H1 (cell line): ENCODE measurements around the gene STK40. TPM values are rescaled to one million over a fixed set of nuclear protein-coding genes. Genes with fewer than 3 reads are reported as not detected.

Experiments used
- CTCF ChIA-PET: fragments of 300-600 bp; sonication (Branson Sonifier 250); formaldehyde crosslinking; loops from one replicate; lab custom pipeline; 2021; ENCODE audit not compliant: partially characterized antibody; lab: Charles Lee
- POLR2A ChIA-PET: fragments of 300-600 bp; sonication (Branson Sonifier 250); formaldehyde crosslinking; loops from one replicate; lab custom pipeline; 2021; ENCODE audit warnings: inconsistent platforms; ENCODE audit not compliant: partially characterized antibody; lab: Charles Lee
- DNase-seq, 2 experiments: peaks; one replicate each; pipeline versions ENCODE4 v3.0.0 to v3.0.0-alpha.2; 2010 to 2022; ENCODE audit warnings: low spot score in 2 of 2, low read depth in 1 of 2, mixed read lengths in 1 of 2
- FAIRE-seq: peaks from 2 replicates; lab custom pipeline; 2011; peaks lifted over from hg19 to GRCh38; lab: Jason Lieb, UNC
- H2AFZ ChIP-seq: 2 replicates; pipeline ENCODE4 v1.8.1; 2012; ENCODE audit warnings: low read length, inconsistent platforms
- H2AK5ac ChIP-seq: 2 replicates; pipeline ENCODE4 v1.6.1; 2013; ENCODE audit warnings: low read depth, low read length
- H2BK120ac ChIP-seq: replicated peaks from 2 replicates; pipeline ENCODE3; 2013; ENCODE audit warnings: low read depth, low read length, inconsistent platforms
- H2BK12ac ChIP-seq: 2 replicates; pipeline ENCODE4 v1.6.1; 2013; ENCODE audit warnings: low read depth, low read length
- H2BK15ac ChIP-seq: 2 replicates; pipeline ENCODE4 v1.6.1; 2013; ENCODE audit warnings: low read length
- H2BK20ac ChIP-seq: 2 replicates; pipeline ENCODE4 v1.6.1; 2013; ENCODE audit warnings: low read length
- H2BK5ac ChIP-seq: 2 replicates; pipeline ENCODE4 v1.6.1; 2013; ENCODE audit warnings: low read depth, low read length
- H3K14ac ChIP-seq: 2 replicates; pipeline ENCODE4 v1.6.1; 2013; ENCODE audit warnings: inconsistent platforms; ENCODE audit not compliant: insufficient read length
- H3K18ac ChIP-seq: 2 replicates; pipeline ENCODE4 v1.6.1; 2013; ENCODE audit warnings: low read length; ENCODE audit errors: extremely low read depth
- H3K23ac ChIP-seq: 2 replicates; pipeline ENCODE4 v1.6.1; 2013; ENCODE audit warnings: inconsistent platforms; ENCODE audit not compliant: insufficient read length
- H3K23me2 ChIP-seq: 2 replicates; pipeline ENCODE4 v1.6.1; 2013; ENCODE audit warnings: low read depth, low read length
- H3K27ac ChIP-seq: 2 replicates; pipeline ENCODE4 v1.6.1; 2011; ENCODE audit warnings: low read depth, low read length, inconsistent platforms
- H3K27me3 ChIP-seq, 4 experiments: replicated peaks in 1 of 4; 1 replicate in 1 of 4; 2 replicates in 3 of 4; pipeline versions ENCODE4 v1.6.1 to v1.8.1; 2011 to 2013; ENCODE audit warnings: low read length in 3 of 4, mild to moderate bottlenecking in 3 of 4, inconsistent platforms in 2 of 4, mixed read lengths in 2 of 4, moderate library complexity in 1 of 4; ENCODE audit not compliant: control insufficient read depth in 3 of 4, insufficient read depth in 3 of 4; ENCODE audit errors: extremely low read depth in 1 of 4
- H3K36me3 ChIP-seq, 4 experiments: 2 replicates each; pipeline versions ENCODE4 v1.6.1 to v1.8.1; 2011 to 2013; ENCODE audit warnings: mild to moderate bottlenecking in 4 of 4, low read length in 3 of 4, moderate library complexity in 2 of 4, control low read depth in 1 of 4, inconsistent platforms in 1 of 4; ENCODE audit not compliant: insufficient read depth in 4 of 4, control insufficient read depth in 2 of 4
- H3K4ac ChIP-seq: replicated peaks from 2 replicates; pipeline ENCODE3; 2013; ENCODE audit warnings: low read length, low read depth, mixed read lengths, inconsistent platforms; ENCODE audit not compliant: insufficient read length
- H3K4me1 ChIP-seq, 4 experiments: replicated peaks in 1 of 4; 1 replicate in 1 of 4; 2 replicates in 3 of 4; pipeline versions ENCODE4 v1.6.1 to v1.8.1; 2011 to 2013; ENCODE audit warnings: low read length in 3 of 4, inconsistent platforms in 2 of 4, mixed read lengths in 1 of 4; ENCODE audit not compliant: insufficient read depth in 4 of 4, control insufficient read depth in 3 of 4
- H3K4me2 ChIP-seq, 2 experiments: 2 replicates each; pipeline versions ENCODE4 v1.6.1 to v1.8.1; 2011 to 2013; ENCODE audit warnings: low read depth in 2 of 2, low read length in 2 of 2, control low read depth in 1 of 2, inconsistent platforms in 1 of 2, mild to moderate bottlenecking in 1 of 2; ENCODE audit not compliant: insufficient read depth in 1 of 2
- H3K4me3 ChIP-seq, 4 experiments: fragments of 200-600, 300-600 bp in 1 of 4; sonication (generic), shearing (Covaris generic), sonication (Bioruptor Twin) in 1 of 4; 2 replicates each; pipeline versions ENCODE4 v1.5.1 to v1.8.1; 2011 to 2016; ENCODE audit warnings: low read length in 4 of 4, low read depth in 3 of 4, control low read depth in 2 of 4, inconsistent platforms in 2 of 4, mild to moderate bottlenecking in 2 of 4, mixed read lengths in 1 of 4, moderate library complexity in 1 of 4; ENCODE audit not compliant: insufficient read depth in 2 of 4; ENCODE audit errors: extremely low read depth in 1 of 4
- H3K56ac ChIP-seq: replicated peaks from 2 replicates; pipeline ENCODE3; 2013; ENCODE audit warnings: low read depth, mild to moderate bottlenecking, mixed read lengths, low read length, inconsistent platforms; ENCODE audit not compliant: insufficient read length
- H3K79me1 ChIP-seq: 2 replicates; pipeline ENCODE4 v1.6.1; 2013; ENCODE audit warnings: low read depth, low read length, control low read depth
- H3K79me2 ChIP-seq, 2 experiments: 2 replicates each; pipeline versions ENCODE4 v1.6.1 to v1.8.1; 2012 to 2013; ENCODE audit warnings: low read length in 2 of 2, mild to moderate bottlenecking in 2 of 2, inconsistent platforms in 1 of 2; ENCODE audit not compliant: insufficient read depth in 2 of 2, control insufficient read depth in 1 of 2
- H3K9ac ChIP-seq, 4 experiments: replicated peaks in 1 of 4; 1 replicate in 1 of 4; 2 replicates in 3 of 4; pipeline versions ENCODE4 v1.6.1 to v1.8.1; 2011 to 2013; ENCODE audit warnings: low read depth in 3 of 4, low read length in 3 of 4, control low read depth in 2 of 4, mild to moderate bottlenecking in 2 of 4, moderate library complexity in 2 of 4, inconsistent platforms in 1 of 4; ENCODE audit errors: extremely low read depth in 1 of 4
- H3K9me3 ChIP-seq, 2 experiments: 2 replicates each; pipeline versions ENCODE4 v1.6.1 to v1.8.1; 2012 to 2013; ENCODE audit warnings: mild to moderate bottlenecking in 2 of 2, moderate library complexity in 2 of 2, control low read depth in 1 of 2, inconsistent platforms in 1 of 2, low read depth in 1 of 2, low read length in 1 of 2, mixed read lengths in 1 of 2; ENCODE audit not compliant: insufficient read depth in 2 of 2
- H4K20me1 ChIP-seq, 2 experiments: replicated peaks in 1 of 2; 2 replicates each; pipeline versions ENCODE3 to v1.8.1; 2011 to 2013; ENCODE audit warnings: inconsistent platforms in 2 of 2, low read length in 2 of 2, mild to moderate bottlenecking in 1 of 2; ENCODE audit not compliant: insufficient read depth in 2 of 2, control insufficient read depth in 1 of 2
- H4K5ac ChIP-seq: 2 replicates; pipeline ENCODE4 v1.6.1; 2013; ENCODE audit warnings: low read length, low read depth, mixed read lengths, inconsistent platforms; ENCODE audit not compliant: insufficient read length
- H4K8ac ChIP-seq: 2 replicates; pipeline ENCODE4 v1.8.0; 2013; ENCODE audit warnings: mild to moderate bottlenecking, moderate library complexity, low read length, inconsistent platforms; ENCODE audit not compliant: insufficient read depth; ENCODE audit errors: extremely low read depth
- H4K91ac ChIP-seq: replicated peaks from 2 replicates; pipeline ENCODE3; 2013; ENCODE audit warnings: low read length, mixed read lengths, inconsistent platforms; ENCODE audit not compliant: insufficient read length
- ASH2L ChIP-seq: fragments of 200-600, 300-600 bp; sonication (generic); IDR thresholded peaks from one replicate; pipeline ENCODE4 v1.7.1; 2017; ENCODE audit warnings: low read length
- BACH1 ChIP-seq: IDR thresholded peaks from 2 replicates; pipeline ENCODE4 v1.6.1; 2012; ENCODE audit warnings: low read length, improper control_type of control experiment
- EZH2 ChIP-seq: fragments of 200-600 bp; sonication (generic); IDR thresholded peaks from 2 replicates; pipeline ENCODE4 v1.7.1; 2012; ENCODE audit warnings: low read depth, mild to moderate bottlenecking, moderate library complexity, low read length, inconsistent platforms; ENCODE audit not compliant: severe bottlenecking
- HDAC6 ChIP-seq: IDR thresholded peaks from one replicate; pipeline ENCODE4 v1.7.1; 2012; ENCODE audit warnings: low read depth, mild to moderate bottlenecking, inconsistent platforms, low read length, moderate library complexity
- JUN ChIP-seq: IDR thresholded peaks from 2 replicates; pipeline ENCODE4 v1.6.1; 2011; ENCODE audit warnings: low read depth, mild to moderate bottlenecking, improper control_type of control experiment, low read length
- KDM1A ChIP-seq: fragments of 200-600, 300-600 bp; sonication (generic); IDR thresholded peaks from 2 replicates; pipeline ENCODE4 v1.7.1; 2016; ENCODE audit warnings: mild to moderate bottlenecking, low read length, borderline replicate concordance
- KDM4A ChIP-seq: IDR thresholded peaks from one replicate; pipeline ENCODE4 v1.7.1; 2012; ENCODE audit warnings: low read depth, mild to moderate bottlenecking, moderate library complexity, low read length, inconsistent platforms; ENCODE audit not compliant: severe bottlenecking
- SP1 ChIP-seq: IDR thresholded peaks from 2 replicates; pipeline ENCODE4 v1.6.1; 2011; ENCODE audit warnings: low read depth, low read length
- SP2 ChIP-seq: IDR thresholded peaks from 2 replicates; pipeline ENCODE4 v1.6.1; 2012; ENCODE audit warnings: mild to moderate bottlenecking, low read length, inconsistent platforms
- TAF1 ChIP-seq: IDR thresholded peaks from 2 replicates; pipeline ENCODE4 v1.6.1; 2011; ENCODE audit warnings: mild to moderate bottlenecking, low read depth, low read length
- ZNF274 ChIP-seq: IDR thresholded peaks from 2 replicates; pipeline ENCODE4 v1.7.0; 2012; ENCODE audit warnings: low read length, borderline replicate concordance; ENCODE audit errors: extremely low read depth
- WGBS, 2 experiments: shearing (Covaris generic) in 1 of 2; methylation state at CpG; one replicate each; pipeline versions ENCODE4 v1.1.6 to v1.1.7; 2013 to 2015; ENCODE audit warnings: low lambda C conversion rate in 2 of 2, mixed read lengths in 2 of 2, inconsistent platforms in 1 of 2, low coverage in 1 of 2, missing lambda C conversion rate in 1 of 2; ENCODE audit not compliant: insufficient replicate concordance in 2 of 2, insufficient coverage in 1 of 2, insufficient read length in 1 of 2; ENCODE audit errors: extremely low coverage in 1 of 2, missing lambda C conversion rate in 1 of 2; 5-methylcytosine and 5-hydroxymethylcytosine counted together
- polyA plus RNA-seq, 7 experiments: library from polyadenylated mRNA; depleted of rRNA in 3 of 7; stranded (reverse) in 5 of 7; unstranded in 2 of 7; fragments of >200 nt in 5 of 7; fragments of 200-250 nt in 2 of 7; gene quantifications; 1 replicate in 5 of 7; 2 replicates in 1 of 7; 4 replicates in 1 of 7; pipeline versions ENCODE4 v1.2.1 to v1.2.3, GENCODE V29; 2011 to 2013; ENCODE audit warnings: missing spikeins in 2 of 7, mixed read lengths in 2 of 7
- total RNA-seq: library from RNA; stranded (reverse); fragmentation: NEBNext Ultra II Directional; extraction: Animal tissue kit (Norgen Biotek cat#: 25700); gene quantifications from 2 replicates; pipeline ENCODE4 v1.2.1, GENCODE V29; 2021

Gene STK40
- total and polyA plus RNA-seq, 2 of the 8 experiments (the other 6 are each of a cell fraction or from before 2014, with no cell fraction given): 13.6 to 28.6 TPM

DNA sequence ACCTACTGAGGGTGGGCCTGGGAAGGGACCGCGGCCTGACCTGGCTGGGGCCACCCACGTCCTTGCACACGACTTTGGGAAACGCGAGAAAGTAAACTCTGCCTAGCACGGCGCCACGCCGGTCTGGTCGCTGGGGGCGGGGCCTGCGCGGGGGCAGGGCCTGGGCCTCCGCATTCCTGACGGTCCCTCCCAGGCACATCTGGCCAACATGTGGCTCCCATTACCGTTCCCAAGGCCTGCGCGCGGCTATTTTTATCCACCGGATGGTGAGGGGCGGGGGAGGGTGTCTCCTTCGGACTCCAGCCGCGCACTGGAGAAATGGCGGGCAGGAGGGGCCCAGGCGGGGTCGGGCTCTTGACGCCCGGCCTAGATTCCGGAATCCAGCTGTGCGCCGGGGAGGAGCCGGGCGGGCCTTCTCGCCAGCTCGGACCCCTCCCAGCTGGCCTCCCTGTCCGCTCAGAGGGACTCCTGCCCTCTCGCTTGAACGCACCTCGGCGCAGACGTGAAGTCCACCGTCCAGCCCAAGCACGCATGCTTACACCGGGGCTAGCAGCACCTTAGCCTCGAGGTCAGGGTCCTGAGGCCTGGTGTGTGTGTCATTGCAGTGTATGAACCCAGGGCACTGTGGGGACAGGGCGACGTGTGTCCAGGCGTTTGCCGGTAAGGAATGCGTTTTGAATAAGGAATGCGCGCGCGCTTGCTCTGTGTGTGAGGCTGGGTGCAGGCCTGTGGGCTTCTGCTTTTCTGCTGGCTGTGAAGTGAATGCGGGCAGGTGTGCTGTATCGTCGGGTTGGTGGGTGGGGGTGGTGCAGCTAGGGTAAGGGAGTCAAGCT, 64.4 kb downstream of the STK40 start:
- Histone ChIP-seq H3K23me2 (peaks cover 29% of the 10 kb centered on the region), H2BK120ac (no peak overlapping the region), H2BK12ac (peak overlapping the region; percentile 92), H3K36me3 (no peaks in the 10 kb centered on the region; a peak in 1 of 8 replicates), H4K20me1 (no peaks in the 10 kb centered on the region), H3K4me1 (peaks cover 0 to 28% (median 16%) of the 10 kb centered on the region in 4 experiments; a peak in 6 of 7 replicates), H3K27me3 (peaks cover 0 to 39% (median 20%) of the 10 kb centered on the region in 4 experiments; a peak in 5 of 7 replicates), H3K27ac (no peak overlapping the region; the same call in 1 of the 2 replicates), H4K91ac (peak overlapping the region; percentile 98), H4K8ac (peak overlapping the region; percentile 76; the same call in 1 of the 2 replicates), H2BK15ac (0 out of 2 replicates have a peak overlapping the region, but pooled peaks have one; percentile 6), H3K79me1 (no peaks in the 10 kb centered on the region), H3K4ac (peak overlapping the region; percentile 92), H3K18ac (peak overlapping the region; percentile 81), H2AK5ac (no peak overlapping the region), H4K5ac (no peak overlapping the region), H2BK20ac (no peak overlapping the region; the same call in 1 of the 2 replicates), H2BK5ac (peak overlapping the region; percentile 87; the same call in 1 of the 2 replicates), H3K4me3 (peak overlapping the region; percentile 49 to 67 (median 54)), H3K23ac (no peak overlapping the region), H3K9ac (peak overlapping the region in 3 of 4 experiments; percentile 1 to 48 (median 46); a peak in 4 of 7 replicates), H3K56ac (peak overlapping the region; percentile 85), H3K79me2 (no peaks in the 10 kb centered on the region), H3K14ac (no peak overlapping the region), H2AFZ (no peak overlapping the region; the same call in 1 of the 2 replicates), H3K4me2 (peak overlapping the region; percentile 79 to 88), H3K9me3 (no peaks in the 10 kb centered on the region)
- ChIA-PET POLR2A (interaction anchor here (0.7 to 9.3 kb wide), 20 partner anchors 10 to 225 kb away, joined by 3 to 130 read pairs (median 6); partner anchors contain the start of genes LSM10, MAP7D1, SH3D21 and STK40), CTCF (interaction anchor here (1.1 to 2.8 kb wide), 7 partner anchors 12 to 129 kb away, joined by 3 to 15 read pairs (median 5); partner anchors contain the start of gene OSCP1)
- 3% methylated on average over 56 of the region's 59 CpGs; no CpG with 5 or more reads in 1 of the 2 experiments for WGBS, 2 experiments
- FAIRE-seq (no peak), DNase-seq (peak; percentile 76 to 91)
- TF ChIP-seq EZH2: peak; percentile 17
- TF ChIP-seq KDM1A: 0 out of 2 replicates have a peak, but pooled peaks have one; percentile 29
- no peak for TF ChIP-seq ASH2L
- TF ChIP-seq BACH1: no peak
- TF ChIP-seq SP1: peak; percentile 62; the same call in 1 of the 2 replicates
- TF ChIP-seq JUN: no peak
- no peak for TF ChIP-seq HDAC6
- TF ChIP-seq TAF1: peak; percentile 62; the same call in 1 of the 2 replicates
- no peak for TF ChIP-seq SP2
- no peak for TF ChIP-seq ZNF274
- peak; percentile 77 for TF ChIP-seq KDM4A
